ENCODE data around the gene KRT78.

Gene KRT78

DNA sequence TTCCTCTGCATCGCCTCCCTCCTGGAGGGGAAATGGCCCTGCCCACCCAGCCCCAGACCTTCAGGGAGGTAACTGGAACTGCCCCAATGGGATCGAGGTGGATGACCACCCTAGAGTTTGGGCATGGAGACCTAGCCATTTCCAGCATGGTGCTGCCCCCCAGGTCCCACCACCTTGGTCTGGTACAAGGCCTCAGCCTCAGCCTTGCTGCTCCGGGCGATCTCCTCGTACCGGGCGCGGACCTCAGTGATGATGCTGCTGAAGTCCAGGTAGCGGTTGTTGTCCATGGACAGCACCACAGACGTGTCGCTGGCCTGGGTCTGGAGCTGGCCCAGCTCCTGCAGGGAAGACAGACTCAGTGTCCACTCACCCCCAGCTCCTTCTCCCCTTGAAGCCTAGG lies 4.4 kb downstream of the KRT78 start:
- in situ Hi-C loops (cut with MboI; ENCODE audit: low sequenced_read_pairs) = no loop called here

DNA sequence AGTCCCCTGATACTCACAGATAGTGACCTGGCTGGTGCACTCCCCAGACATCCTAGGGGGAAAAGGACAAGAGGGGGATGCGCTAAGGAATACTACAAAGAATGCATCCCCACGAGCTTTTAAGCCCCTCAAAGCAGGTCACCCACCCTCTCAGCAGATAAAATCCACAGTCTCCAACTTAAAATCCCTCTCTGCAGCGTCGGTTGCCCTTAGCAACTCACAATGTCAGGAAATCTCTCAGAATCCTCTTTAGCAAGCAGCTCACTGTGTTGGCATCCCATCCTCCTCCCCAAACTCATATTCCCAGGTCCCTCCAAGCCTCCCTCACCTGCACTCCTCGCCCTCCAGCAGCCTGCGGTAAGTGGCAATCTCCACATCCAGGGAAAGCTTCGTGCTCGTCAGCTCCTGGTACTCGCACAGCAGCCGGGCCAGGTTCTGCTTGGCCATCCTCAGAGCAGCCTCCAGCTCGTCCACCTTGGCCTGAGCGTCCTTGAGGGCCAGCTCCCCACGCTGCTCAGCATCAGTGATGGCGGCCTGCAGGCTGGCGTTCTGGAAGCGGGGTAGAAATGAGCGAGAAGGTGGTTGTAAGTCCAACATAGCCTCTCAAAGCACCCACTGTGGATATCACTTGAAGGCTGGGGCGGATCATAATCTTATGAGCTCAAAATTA lies 9.2 kb downstream of the KRT78 start:
- in situ Hi-C loops (cut with MboI; ENCODE audit: low sequenced_read_pairs) = no loop called here

- in situ Hi-C loops (cut with MboI; ENCODE audit: low sequenced_read_pairs) = no loop called here
Observed at GRCh38 chr12:52838609-52839435, 10.0 kb downstream of the KRT78 start.

DNA sequence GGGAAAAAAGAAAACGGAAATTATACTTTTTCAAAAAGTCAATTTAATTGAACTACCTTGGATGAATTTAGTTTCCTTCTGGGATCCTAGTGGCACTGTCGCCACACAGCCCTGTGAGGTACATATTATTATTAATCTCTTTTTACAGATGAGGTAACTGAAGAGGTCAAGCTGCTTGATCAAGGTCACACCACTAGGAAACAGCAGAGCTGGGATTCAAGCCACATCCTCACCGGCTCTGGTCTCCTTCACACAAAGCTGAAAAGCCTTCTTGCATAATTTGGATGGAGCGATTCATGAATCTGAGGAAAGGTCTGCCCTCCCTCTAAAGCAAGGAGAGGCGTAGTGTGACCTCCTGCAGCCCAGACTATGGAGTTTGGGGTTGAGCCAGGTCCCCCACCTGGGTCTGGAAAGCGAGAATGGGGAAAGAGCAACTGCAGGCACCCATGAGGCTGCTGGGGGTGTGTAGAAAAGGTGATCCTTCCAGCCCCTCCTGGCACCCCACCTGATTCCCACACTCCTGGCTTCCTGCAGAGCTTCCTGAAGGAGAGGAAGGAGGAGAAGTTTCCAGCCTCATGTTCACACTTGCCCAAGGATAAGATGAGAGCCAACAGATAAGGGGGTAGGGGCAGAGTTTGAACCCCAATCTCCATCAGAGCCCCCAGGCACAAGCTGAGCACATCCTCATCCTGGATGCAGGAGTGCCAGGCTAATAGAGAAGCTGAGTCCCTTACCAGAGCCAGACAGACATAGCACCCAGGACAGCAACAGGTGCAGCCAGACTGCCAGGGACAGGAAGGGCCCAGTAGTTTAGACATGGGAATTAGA lies 10.8 kb downstream of the KRT78 start:
- in situ Hi-C loops (cut with MboI; ENCODE audit: low sequenced_read_pairs) = no loop called here

GRCh38 chr12:52837413-52837741 lies 11.4 kb downstream of the KRT78 start:
- in situ Hi-C loops (cut with MboI; ENCODE audit: low sequenced_read_pairs) = no loop called here

DNA sequence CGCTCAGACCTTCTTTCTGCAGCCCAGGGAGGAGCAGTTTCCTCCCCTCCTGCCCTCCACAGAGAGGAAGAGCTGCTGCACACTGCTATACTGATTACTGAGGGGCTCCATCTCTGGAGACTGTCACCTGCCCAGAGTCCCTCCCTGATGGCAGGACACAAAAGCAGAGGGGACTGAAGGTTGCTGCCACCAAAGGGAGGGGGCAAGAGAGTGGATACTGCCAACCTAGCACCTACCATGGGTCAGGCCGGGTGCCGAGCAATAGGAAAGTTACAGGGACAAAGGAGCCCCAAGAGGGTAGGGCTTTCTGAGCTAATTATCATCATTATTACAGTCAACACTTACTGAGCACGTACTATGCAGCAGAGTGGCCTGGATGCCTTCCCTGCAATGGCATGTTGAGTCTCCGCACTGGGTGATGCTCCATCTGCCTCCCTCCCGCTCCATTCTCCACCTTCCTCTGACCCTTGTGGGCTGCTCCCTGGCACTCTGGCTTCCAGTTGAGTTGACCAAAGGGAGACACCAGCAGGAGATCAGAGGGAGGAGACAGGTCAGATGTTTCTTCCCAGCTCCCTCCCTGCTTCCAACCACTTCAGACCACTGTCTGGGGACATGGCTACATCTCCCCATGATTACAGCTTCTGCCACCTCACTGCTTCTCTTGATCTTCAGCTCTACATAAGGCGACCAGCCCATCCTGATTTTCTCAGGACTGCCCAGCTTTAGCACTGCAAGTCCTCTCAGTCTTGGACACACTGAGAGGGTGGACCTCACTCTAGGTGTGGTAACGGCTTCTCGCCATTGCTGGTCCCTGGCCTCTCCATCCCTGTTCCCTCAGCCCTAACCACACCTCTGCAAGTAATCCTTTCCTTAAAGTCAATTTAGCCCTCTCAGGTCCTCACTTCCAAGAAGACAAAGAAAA lies 12.0 kb downstream of the KRT78 start:
- in situ Hi-C loops (cut with MboI; ENCODE audit: low sequenced_read_pairs) = no loop called here

- in situ Hi-C loops (cut with MboI; ENCODE audit: low sequenced_read_pairs) = no loop called here
Observed at GRCh38 chr12:52836042-52836466, 12.7 kb downstream of the KRT78 start.

DNA sequence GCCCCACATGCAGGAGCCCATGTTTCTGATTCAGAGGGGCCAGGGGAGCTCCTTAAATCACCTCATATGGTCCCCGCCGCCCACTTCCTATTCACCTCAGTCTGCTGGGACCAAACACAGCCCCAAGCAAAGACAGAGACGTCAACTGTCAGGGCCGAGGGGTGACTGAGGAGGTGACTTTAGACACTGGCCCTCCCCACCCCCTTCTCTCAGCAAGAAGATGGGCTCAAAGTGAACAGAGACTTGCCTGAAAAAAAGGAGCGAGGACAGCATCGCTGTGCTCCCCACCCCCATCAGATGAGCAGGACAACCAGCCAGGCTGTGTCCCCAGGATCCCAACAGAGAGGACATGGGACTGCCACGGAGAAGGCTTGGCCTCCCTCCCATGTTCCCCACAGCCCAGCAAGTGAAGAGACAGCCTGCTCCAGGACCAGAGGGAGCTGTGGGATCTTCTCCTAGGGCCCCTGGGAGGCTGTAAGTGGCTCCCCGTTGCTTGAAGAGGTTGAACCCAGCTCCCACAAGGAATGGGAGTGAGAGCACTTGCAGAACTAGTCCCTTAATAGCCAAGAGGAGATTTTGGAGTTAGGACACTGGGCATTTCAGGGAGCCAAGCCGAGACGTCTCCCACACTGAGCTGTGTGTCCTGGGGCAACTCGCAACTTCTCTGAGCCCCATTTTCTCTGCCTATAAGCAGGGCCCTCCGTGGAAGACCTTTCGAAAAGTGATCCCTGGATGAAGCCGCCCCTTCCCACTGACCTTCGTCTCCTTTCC lies 13.3 kb downstream of the KRT78 start:
- in situ Hi-C loops (cut with MboI; ENCODE audit: low sequenced_read_pairs) = no loop called here

DNA sequence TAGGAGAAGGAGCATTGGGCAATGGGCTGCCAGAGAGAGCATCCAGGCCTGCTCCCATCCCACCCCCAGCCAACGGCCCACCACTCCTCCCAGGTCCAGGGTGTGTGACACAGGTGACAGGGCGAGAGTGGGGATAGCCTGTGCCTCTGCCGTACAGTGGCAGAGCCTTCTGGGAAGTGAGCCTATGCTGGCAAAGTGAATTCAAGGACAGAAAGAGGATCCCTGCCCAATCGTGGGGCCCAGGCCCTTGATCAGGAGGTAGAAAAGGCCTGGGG lies 14.1 kb downstream of the KRT78 start:
- in situ Hi-C loops (cut with MboI; ENCODE audit: low sequenced_read_pairs) = no loop called here

DNA sequence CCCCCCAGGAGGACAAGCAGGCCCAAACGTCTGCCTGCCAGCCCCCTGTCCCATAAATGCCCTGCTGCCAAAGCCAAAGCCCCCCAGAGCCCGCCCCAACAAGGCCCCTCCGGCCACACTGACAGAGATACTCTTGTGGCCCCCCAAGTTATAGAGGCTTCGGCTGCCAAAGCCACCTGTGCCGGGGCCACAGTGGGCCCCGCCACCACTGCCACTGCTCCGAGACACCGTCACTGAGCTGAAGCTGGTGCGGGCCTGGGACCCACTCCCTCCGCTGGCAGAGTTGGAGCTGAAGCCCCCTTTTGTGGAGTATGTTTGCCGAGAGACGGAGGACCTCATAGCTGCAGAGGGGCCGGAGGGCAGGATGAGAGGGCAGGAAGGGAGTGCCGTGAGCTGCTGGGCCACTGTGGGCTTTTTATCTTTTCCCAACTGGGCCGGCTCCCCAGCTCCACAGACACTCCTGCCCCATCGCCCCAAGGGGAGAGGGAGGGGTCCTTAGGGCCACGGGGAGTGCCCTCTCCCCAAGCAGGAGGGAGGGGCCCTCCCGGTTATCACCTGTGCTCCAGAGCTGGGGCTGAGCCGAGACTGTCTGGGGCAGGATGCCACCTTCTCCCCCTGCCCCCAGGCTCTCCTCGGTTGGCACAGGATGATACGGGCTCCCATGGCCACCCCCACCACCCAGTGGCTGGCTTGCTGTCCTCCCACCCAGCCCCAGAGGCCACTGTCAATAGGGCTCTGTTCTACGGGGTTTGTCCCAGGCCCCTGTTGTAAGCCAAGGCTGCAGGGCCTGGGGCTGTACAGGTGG lies 14.7 kb downstream of the KRT78 start, which contains the start of gene KRT79:
KRT79 (minus strand) TSS at position 390 of the 805 bp plus-strand sequence; CDS start at position 339, 51 bp downstream.
- in situ Hi-C loops (cut with MboI; ENCODE audit: low sequenced_read_pairs) = no loop called here

DNA sequence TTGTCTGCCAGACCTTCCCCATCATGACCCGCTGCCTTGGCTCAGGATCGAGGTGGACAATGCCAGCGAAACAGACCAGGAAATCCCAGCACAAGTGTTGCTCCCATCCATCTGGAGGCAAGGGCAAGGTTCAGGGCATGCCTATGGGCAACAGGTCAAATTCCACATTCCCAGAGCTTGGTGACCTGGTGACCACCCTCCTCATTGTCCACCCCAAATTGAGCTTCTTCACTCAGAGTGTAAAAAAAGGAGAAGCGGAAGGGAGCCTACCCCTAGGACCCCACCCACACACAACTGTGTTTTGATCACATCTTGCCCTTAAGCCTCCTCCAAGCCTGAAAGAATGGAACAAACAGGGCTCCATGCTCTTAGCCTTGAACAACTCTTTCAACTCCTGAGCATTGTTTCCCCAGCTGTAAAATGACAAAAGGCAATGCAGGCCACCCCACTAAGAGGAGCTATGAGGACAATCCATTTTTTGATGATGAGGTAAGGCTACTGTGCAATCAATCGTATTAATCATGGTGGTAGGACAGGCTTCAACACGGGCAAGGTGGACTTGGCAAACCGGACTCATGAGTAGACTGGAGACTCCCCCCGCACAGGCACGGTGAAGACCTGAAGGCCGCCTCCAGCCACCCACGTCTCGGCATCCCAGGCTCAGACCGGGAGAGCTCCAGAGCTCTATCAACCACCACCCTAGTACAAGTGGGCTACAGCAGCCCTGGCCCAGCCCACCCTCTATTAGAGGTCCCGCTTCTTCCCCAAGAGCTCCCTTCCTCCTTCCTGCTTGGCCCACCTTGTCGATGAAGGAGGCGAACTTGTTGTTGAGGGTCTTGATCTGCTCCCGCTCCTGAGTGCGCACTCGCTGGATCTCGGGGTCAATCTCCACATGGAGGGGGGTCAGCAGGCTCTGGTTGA lies 15.5 kb downstream of the KRT78 start:
- in situ Hi-C loops (cut with MboI; ENCODE audit: low sequenced_read_pairs) = no loop called here

GRCh38 chr12:52832451-52832850 lies 16.3 kb downstream of the KRT78 start:
- in situ Hi-C loops (cut with MboI; ENCODE audit: low sequenced_read_pairs) = no loop called here

- in situ Hi-C loops (cut with MboI; ENCODE audit: low sequenced_read_pairs) = no loop called here
Observed at GRCh38 chr12:52831251-52831650, 17.5 kb downstream of the KRT78 start.

DNA sequence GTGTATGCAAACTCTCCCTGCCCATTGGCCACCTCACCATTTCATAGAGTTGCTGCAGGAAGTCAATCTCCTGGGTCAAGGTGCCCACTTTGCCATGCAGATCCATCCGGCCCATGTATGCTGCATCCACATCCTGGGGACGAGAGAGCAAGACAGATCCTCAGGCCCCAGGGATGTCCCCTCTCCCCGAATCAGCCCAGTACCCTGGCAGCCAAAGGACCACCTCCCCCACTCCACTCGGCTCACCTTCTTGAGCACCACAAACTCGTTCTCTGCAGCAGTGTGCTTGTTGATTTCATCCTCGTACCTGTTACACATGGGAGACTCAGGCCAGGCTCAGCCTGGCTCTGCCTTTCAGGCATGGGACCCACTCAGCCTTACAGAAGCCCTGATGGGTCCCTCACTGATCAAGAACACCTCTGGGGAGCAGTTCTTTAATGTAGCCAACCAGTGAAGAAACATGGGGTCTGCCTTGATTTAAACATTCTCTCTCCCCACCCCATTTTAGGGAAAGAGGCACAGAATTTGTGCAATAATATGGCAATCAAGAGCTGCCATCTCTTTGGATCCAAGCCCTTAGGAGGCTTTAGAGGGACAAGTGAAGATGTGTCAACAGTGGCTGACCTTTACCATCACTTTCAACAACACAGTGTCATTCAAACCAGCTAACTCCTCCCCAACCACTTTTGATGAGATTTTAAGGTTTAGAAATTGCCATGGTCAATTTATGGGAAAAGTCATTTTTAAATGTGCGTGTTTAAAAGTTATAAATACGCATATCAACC lies 18.6 kb downstream of the KRT78 start:
- in situ Hi-C loops (cut with MboI; ENCODE audit: low sequenced_read_pairs) = no loop called here

GRCh38 chr12:52828591-52829021 lies 20.2 kb downstream of the KRT78 start:
- in situ Hi-C loops (cut with MboI; ENCODE audit: low sequenced_read_pairs) = no loop called here

GRCh38 chr12:52828156-52828555 lies 20.6 kb downstream of the KRT78 start:
- in situ Hi-C loops (cut with MboI; ENCODE audit: low sequenced_read_pairs) = no loop called here

DNA sequence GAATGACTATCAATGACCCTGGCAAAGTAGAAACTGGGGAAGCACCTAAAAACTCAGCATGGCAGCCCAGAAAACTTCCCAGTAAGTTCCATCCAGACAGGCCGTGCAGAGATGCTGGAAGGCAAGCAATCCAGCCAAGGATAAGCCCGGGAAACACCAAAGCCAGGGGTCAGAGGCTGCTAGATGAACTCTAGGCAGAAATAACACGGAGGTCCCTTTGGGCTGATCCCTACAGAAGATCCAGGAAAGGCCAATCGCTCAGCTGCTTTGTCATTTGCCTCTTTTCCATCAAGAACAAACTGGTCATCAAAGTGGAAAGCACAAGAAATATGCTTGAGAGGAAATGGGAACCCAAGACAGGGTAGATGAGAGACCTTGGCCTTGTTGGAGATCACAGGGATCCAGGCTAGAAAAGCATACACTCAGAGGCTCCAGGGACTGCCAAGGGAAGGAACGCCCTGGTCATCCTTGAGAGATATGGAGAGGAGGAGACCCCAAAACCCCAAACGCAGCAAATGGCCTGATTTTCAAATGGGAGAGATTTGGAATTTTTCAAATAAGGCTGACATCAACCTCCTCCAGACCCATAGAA lies 21.2 kb downstream of the KRT78 start:
- in situ Hi-C loops (cut with MboI; ENCODE audit: low sequenced_read_pairs) = no loop called here
